Fibroblast of lung (primary cell): ENCODE results near the gene FDXR. TPM values are rescaled to one million over a fixed set of nuclear protein-coding genes. Genes with fewer than 3 reads are reported as not detected.
A peak's percentile ranks its signal among the peaks of the same experiment; 100 is the strongest.

Experiments
- DNase-seq, 2 donors: peaks; one replicate each; pipeline versions ENCODE4 v3.0.0 to v3.0.0-alpha.2; 2010; ENCODE audit warnings: low read depth in 2 of 2
- H2AFZ ChIP-seq: 2 replicates; pipeline ENCODE4 v1.5.1; 2012; ENCODE audit warnings: low read length, control low read depth, inconsistent platforms
- H3K27ac ChIP-seq: 2 replicates; pipeline ENCODE4 v1.5.1; 2011; ENCODE audit warnings: low read length, control low read depth; ENCODE audit not compliant: insufficient read depth
- H3K27me3 ChIP-seq: 2 replicates; pipeline ENCODE4 v1.5.1; 2011; ENCODE audit warnings: mild to moderate bottlenecking, low read length; ENCODE audit not compliant: control insufficient read depth, insufficient read depth
- H3K36me3 ChIP-seq: 2 replicates; pipeline ENCODE4 v1.5.1; 2011; ENCODE audit warnings: low read length; ENCODE audit not compliant: control insufficient read depth, insufficient read depth
- H3K4me1 ChIP-seq: 2 replicates; pipeline ENCODE4 v1.5.1; 2011; ENCODE audit warnings: low read length; ENCODE audit not compliant: control insufficient read depth, insufficient read depth; ENCODE audit errors: extremely low read depth
- H3K4me2 ChIP-seq: 2 replicates; pipeline ENCODE4 v1.5.1; 2011; ENCODE audit warnings: low read length, control low read depth; ENCODE audit not compliant: insufficient read depth; ENCODE audit errors: extremely low read depth
- H3K4me3 ChIP-seq, 4 experiments: fragments of 200-600 bp in 1 of 4; sonication (generic) in 1 of 4; replicated peaks in 1 of 4; 2 replicates each; pipeline ENCODE4 v1.5.1; 2011 to 2016; ENCODE audit warnings: low read length in 4 of 4, low read depth in 3 of 4, mild to moderate bottlenecking in 3 of 4, control low read depth in 2 of 4, inconsistent platforms in 1 of 4, mixed read lengths in 1 of 4; ENCODE audit not compliant: insufficient read depth in 1 of 4; ENCODE audit errors: control extremely low read depth in 1 of 4
- H3K79me2 ChIP-seq: 2 replicates; pipeline ENCODE4 v1.5.1; 2012; ENCODE audit warnings: mild to moderate bottlenecking, low read length, inconsistent platforms; ENCODE audit not compliant: control insufficient read depth, insufficient read depth
- H3K9ac ChIP-seq: 2 replicates; pipeline ENCODE4 v1.5.1; 2011; ENCODE audit warnings: mild to moderate bottlenecking, low read length, control low read depth; ENCODE audit not compliant: insufficient read depth
- H3K9me3 ChIP-seq: 2 replicates; pipeline ENCODE4 v1.5.1; 2012; ENCODE audit warnings: low read depth, low read length; ENCODE audit not compliant: control insufficient read depth, insufficient read depth
- H4K20me1 ChIP-seq: 2 replicates; pipeline ENCODE4 v1.5.1; 2011; ENCODE audit warnings: low read length; ENCODE audit not compliant: control insufficient read depth, insufficient read depth; ENCODE audit errors: extremely low read depth
- CTCF ChIP-seq, 2 donors: IDR thresholded peaks in 1 of 2; conservative IDR thresholded peaks in 1 of 2; 1 replicate in 1 of 2; 2 replicates in 1 of 2; pipeline ENCODE4 v1.5.1; 2011 to 2012; ENCODE audit warnings: low read length in 2 of 2, control low read depth in 1 of 2, inconsistent platforms in 1 of 2, low read depth in 1 of 2, mild to moderate bottlenecking in 1 of 2
- EZH2 ChIP-seq: IDR thresholded peaks from 2 replicates; pipeline ENCODE4 v1.5.1; 2012; ENCODE audit warnings: low read length, control low read depth, mild to moderate bottlenecking; ENCODE audit errors: missing control alignments
- polyA minus RNA-seq: library from RNA; depleted of rRNA, polyadenylated mRNA; stranded (reverse); fragments of >200 nt; gene quantifications from 2 replicates; pipeline ENCODE4 v1.2.3, GENCODE V29; 2011; ENCODE audit warnings: low replicate concordance
- polyA plus RNA-seq, 2 donors: library from polyadenylated mRNA; depleted of rRNA in 1 of 2; stranded (reverse) in 1 of 2; unstranded in 1 of 2; fragments of >200 nt; gene quantifications; 2 replicates each; pipeline ENCODE4 v1.2.1, GENCODE V29; 2011 to 2012; ENCODE audit warnings: missing spikeins in 1 of 2
- total RNA-seq: library from RNA; depleted of rRNA; stranded (reverse); fragments of >200 nt; gene quantifications from 2 replicates; pipeline ENCODE4 v1.2.1, GENCODE V29; 2014

The FDXR gene
- total RNA-seq (49.1 and 71.0 TPM in 2 replicates), polyA plus RNA-seq (6.8 and 11.0 TPM in 2 replicates), polyA minus RNA-seq (6.4 and 18.6 TPM in 2 replicates)
- polyA plus RNA-seq (2012) = 14.1 and 25.3 TPM in 2 replicates

- no peaks in the 10 kb centered on the region for H4K20me1 ChIP-seq
- H3K9me3 ChIP-seq = no peaks in the 10 kb centered on the region
- peak within 1 kb of the TSS; percentile 71 for H3K9ac ChIP-seq
- peaks cover 7% of the 10 kb centered on the region for H3K4me1 ChIP-seq
- H3K36me3 ChIP-seq = peaks cover 3% of the 10 kb centered on the region
- H3K27me3 ChIP-seq = no peaks in the 10 kb centered on the region
- peak within 1 kb of the TSS; percentile 89 for H3K27ac ChIP-seq
- H3K79me2 ChIP-seq = no peaks in the 10 kb centered on the region
- peak within 1 kb of the TSS; percentile 85 to 97 (median 86) for H3K4me3 ChIP-seq
- DNase-seq = no peak
- peak within 1 kb of the TSS; percentile 95 for H2AFZ ChIP-seq
- H3K4me2 ChIP-seq = peak within 1 kb of the TSS; percentile 93
- TF ChIP-seq EZH2 = no peak
Measured at GRCh38 chr17:74872313-74873036, at the start of gene FDXR. Gene FDXR, minus strand, starts transcription at chr17:74872994. Its CDS starts 50 bp downstream, at chr17:74872944.

- H3K36me3 ChIP-seq = no peaks in the 10 kb centered on the region
- no peak overlapping the region for H3K4me2 ChIP-seq
Measured at GRCh38 chr17:74922172-74922571, 49.4 kb upstream of the FDXR start.

GRCh38 chr17:74921769-74922168 lies 49.0 kb upstream of the FDXR start:
- Histone ChIP-seq H3K27ac (no peak overlapping the region), H3K4me1 (no peaks in the 10 kb centered on the region), H4K20me1 (no peaks in the 10 kb centered on the region), H3K4me2 (no peak overlapping the region), H3K79me2 (no peaks in the 10 kb centered on the region), H2AFZ (no peak overlapping the region), H3K27me3 (peaks cover 47% of the 10 kb centered on the region), H3K9me3 (no peaks in the 10 kb centered on the region), H3K9ac (no peak overlapping the region), H3K4me3 (no peak overlapping the region), H3K36me3 (no peaks in the 10 kb centered on the region)
- no peak for DNase-seq
- no peak for TF ChIP-seq CTCF (conservative IDR thresholded peaks at IDR 0.05 in 1 of 2, IDR thresholded peaks at IDR 0.05 in 1 of 2; ENCODE audit: low read depth in 1 of 2, low read length in 2 of 2)
- TF ChIP-seq EZH2 = no peak

More at GRCh38 chr17:74922172-74922571, 49.4 kb upstream of the FDXR start:
- Histone ChIP-seq H3K4me1 (no peaks in the 10 kb centered on the region), H3K27me3 (peaks cover 47% of the 10 kb centered on the region), H3K9me3 (no peaks in the 10 kb centered on the region), H3K27ac (no peak overlapping the region), H2AFZ (no peak overlapping the region), H4K20me1 (no peaks in the 10 kb centered on the region), H3K9ac (no peak overlapping the region), H3K79me2 (no peaks in the 10 kb centered on the region), H3K4me3 (no peak overlapping the region)
- DNase-seq = no peak
- TF ChIP-seq EZH2 = peak; percentile 28
- no peak for TF ChIP-seq CTCF (conservative IDR thresholded peaks at IDR 0.05 in 1 of 2, IDR thresholded peaks at IDR 0.05 in 1 of 2; ENCODE audit: low read depth in 1 of 2, low read length in 2 of 2)
